Suprapubic skin (tissue), 4 donors: ENCODE data around the gene RANBP1. TPM values are rescaled to one million over a fixed set of nuclear protein-coding genes. Genes with fewer than 3 reads are reported as not detected.

Source experiments
- DNase-seq, 2 donors: peaks; one replicate each; pipeline ENCODE4 v3.0.0-alpha.2; 2019; ENCODE audit warnings: low spot score in 2 of 2
- H3K27ac ChIP-seq: fragments of 200-600 bp; sonication (generic); one replicate; pipeline ENCODE4 v1.5.1; 2019
- H3K27me3 ChIP-seq: fragments of 200-600 bp; sonication (generic); one replicate; pipeline ENCODE4 v1.5.1; 2019
- H3K36me3 ChIP-seq: fragments of 200-600 bp; sonication (generic); one replicate; pipeline ENCODE4 v1.5.1; 2019
- H3K4me1 ChIP-seq: fragments of 200-600 bp; sonication (generic); one replicate; pipeline ENCODE4 v1.5.1; 2019
- H3K4me3 ChIP-seq: fragments of 200-600 bp; sonication (generic); one replicate; pipeline ENCODE4 v1.5.1; 2019; ENCODE audit warnings: mild to moderate bottlenecking
- H3K9me3 ChIP-seq: fragments of 200-600 bp; sonication (generic); one replicate; pipeline ENCODE4 v1.5.1; 2019
- EP300 ChIP-seq: sonication (generic); formaldehyde crosslinking; IDR thresholded peaks from one replicate; pipeline ENCODE4 v1.6.1; 2017; ENCODE audit warnings: antibody characterized with exemption
- POLR2A ChIP-seq, 2 donors: fragments of 450-650 bp; IDR thresholded peaks; one replicate each; pipeline ENCODE4 v1.6.1; 2017; ENCODE audit warnings: antibody characterized with exemption in 2 of 2, mild to moderate bottlenecking in 2 of 2, moderate library complexity in 2 of 2
- POLR2AphosphoS5 ChIP-seq, 3 donors: sonication (generic); formaldehyde crosslinking; IDR thresholded peaks; one replicate each; pipeline ENCODE4 v1.6.1; 2017; ENCODE audit warnings: antibody characterized with exemption in 3 of 3
- WGBS: methylation state at CpG from one replicate; pipeline ENCODE4 v1.1.5; 2018; 5-methylcytosine and 5-hydroxymethylcytosine counted together
- total RNA-seq, 4 donors: library from RNA; depleted of rRNA; stranded (reverse); fragments of >200 nt; gene quantifications; one replicate each; pipeline ENCODE4 v1.1.0, GENCODE V29; 2016
- TF ChIP-seq, protein P1 (sequence below), 2 donors: fragments of 200-600 bp in 1 of 2; fragments of 450-650 bp in 1 of 2; sonication (generic) in 1 of 2; IDR thresholded peaks; one replicate each; pipeline ENCODE4 v1.5.1; 2016 to 2019; ENCODE audit warnings: antibody characterized with exemption in 2 of 2, mild to moderate bottlenecking in 1 of 2, moderate library complexity in 1 of 2

RANBP1 gene
- total RNA-seq, 4 donors from 2014 or later, result 107 to 150 (median 119) TPM

DNA sequence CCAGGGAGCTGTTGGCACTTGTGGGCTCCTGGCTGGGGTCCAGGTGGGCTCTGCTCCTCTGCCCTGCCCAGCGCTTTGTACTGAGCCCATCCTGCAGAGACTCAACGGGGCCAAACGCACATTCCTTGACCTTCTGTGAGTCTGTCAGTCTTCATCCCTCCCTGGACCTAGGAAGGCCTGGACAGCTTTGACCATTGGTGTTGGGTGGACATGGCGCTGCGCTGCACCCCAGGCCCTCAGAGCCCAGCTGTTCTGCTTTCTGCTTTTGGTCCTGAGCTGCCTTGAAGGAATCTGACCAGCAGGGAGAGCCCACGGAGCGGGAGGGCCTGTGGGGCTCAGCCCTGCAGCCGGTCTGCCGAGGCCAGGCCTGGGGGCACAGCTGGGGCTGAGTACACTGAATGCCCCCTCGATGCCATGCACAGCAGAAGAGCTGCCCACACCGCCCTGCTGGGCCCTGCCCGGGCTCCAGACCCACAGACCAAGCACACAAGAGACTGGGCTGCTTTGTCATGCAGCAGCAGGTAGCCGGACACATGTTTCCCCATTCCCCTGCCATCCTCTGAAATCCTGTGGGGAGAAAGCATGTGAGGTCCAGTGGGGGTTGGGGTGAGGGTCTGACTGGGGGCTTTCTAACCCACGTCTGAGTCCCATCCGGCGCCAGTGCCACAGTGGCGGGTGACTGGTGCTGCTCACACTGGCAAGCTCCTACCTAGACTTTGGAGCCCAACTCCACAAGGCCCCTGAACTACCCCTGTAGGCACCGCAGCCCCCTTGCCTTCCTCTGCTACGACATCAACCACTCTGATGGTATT lies 59.1 kb downstream of the RANBP1 start:
- Histone ChIP-seq H3K9me3 (no peaks in the 10 kb centered on the region), H3K27ac (no peak overlapping the region), H3K36me3 (no peaks in the 10 kb centered on the region), H3K27me3 (peaks cover 8% of the 10 kb centered on the region), H3K4me3 (no peak overlapping the region), H3K4me1 (no peaks in the 10 kb centered on the region)
- 74% methylated on average over 7 of the region's 19 CpGs for WGBS
- no peak for TF ChIP-seq EP300
- no peak for TF ChIP-seq POLR2A (IDR thresholded peaks at IDR 0.05)
- TF ChIP-seq POLR2AphosphoS5 (IDR thresholded peaks at IDR 0.05), result no peak
- TF ChIP-seq, protein P1, sequence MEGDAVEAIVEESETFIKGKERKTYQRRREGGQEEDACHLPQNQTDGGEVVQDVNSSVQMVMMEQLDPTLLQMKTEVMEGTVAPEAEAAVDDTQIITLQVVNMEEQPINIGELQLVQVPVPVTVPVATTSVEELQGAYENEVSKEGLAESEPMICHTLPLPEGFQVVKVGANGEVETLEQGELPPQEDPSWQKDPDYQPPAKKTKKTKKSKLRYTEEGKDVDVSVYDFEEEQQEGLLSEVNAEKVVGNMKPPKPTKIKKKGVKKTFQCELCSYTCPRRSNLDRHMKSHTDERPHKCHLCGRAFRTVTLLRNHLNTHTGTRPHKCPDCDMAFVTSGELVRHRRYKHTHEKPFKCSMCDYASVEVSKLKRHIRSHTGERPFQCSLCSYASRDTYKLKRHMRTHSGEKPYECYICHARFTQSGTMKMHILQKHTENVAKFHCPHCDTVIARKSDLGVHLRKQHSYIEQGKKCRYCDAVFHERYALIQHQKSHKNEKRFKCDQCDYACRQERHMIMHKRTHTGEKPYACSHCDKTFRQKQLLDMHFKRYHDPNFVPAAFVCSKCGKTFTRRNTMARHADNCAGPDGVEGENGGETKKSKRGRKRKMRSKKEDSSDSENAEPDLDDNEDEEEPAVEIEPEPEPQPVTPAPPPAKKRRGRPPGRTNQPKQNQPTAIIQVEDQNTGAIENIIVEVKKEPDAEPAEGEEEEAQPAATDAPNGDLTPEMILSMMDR (IDR thresholded peaks at IDR 0.05), result no peak
- no peak for DNase-seq

DNA sequence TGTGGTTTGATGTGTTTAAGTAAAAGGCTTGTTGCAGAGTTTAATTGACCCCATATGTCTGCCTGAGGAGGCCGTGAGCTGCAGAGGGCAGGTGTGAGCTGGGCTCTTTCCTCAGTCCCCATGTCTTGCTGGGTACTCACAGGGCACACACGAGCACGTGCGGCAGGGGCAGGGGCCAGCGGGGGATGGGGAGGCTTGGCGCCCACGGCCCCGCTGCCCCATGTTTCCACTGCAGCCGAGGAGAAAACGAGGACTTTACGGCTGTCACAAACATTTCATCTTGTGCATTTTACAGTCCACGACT lies 59.6 kb downstream of the RANBP1 start:
- Histone ChIP-seq H3K27ac (no peak overlapping the region), H3K4me3 (no peak overlapping the region), H3K9me3 (no peaks in the 10 kb centered on the region), H3K27me3 (peaks cover 8% of the 10 kb centered on the region), H3K36me3 (no peaks in the 10 kb centered on the region), H3K4me1 (no peaks in the 10 kb centered on the region)
- TF ChIP-seq POLR2AphosphoS5 (IDR thresholded peaks at IDR 0.05) (no peak), EP300 (no peak), POLR2A (IDR thresholded peaks at IDR 0.05) (no peak)
- TF ChIP-seq, protein P1 (IDR thresholded peaks at IDR 0.05), result no peak
- 64% methylated on average over 11 of the region's 12 CpGs for WGBS
- DNase-seq, result no peak

DNA sequence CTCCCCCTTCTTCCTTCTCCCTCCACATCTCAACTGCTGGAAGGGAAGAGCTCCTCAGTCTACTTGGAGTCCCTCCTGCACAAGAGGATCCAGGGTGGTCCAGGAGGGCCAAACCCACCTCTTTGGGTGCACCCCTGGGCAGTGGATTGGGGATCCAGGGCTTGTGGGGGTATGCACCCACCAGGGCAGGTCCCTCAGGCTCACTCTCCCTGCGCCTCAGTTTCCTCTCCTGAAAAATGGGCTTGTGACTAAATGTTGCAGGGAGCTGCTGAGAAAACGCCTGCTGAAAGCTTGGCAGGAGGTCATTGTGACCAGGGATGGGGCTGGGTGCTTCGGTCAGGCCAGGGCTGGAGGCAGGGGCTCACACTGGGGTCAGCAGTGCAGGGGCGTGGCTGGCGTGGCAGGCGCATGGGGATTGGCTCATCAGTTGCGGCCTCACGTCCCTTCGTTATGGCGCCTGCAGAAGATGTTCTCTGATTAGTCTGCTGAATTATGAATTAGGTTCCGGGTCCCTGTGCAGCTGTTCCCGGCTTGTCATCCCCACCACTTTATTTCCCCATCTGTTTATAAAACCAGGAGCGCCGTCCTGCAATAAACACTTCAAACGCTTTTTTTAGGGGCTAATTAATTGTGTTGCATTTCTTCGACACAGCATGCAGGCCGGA lies 60.6 kb downstream of the RANBP1 start:
- Histone ChIP-seq H3K27ac (no peak overlapping the region), H3K9me3 (no peaks in the 10 kb centered on the region), H3K4me1 (no peaks in the 10 kb centered on the region), H3K4me3 (no peak overlapping the region), H3K27me3 (peaks cover 8% of the 10 kb centered on the region), H3K36me3 (no peaks in the 10 kb centered on the region)
- no peak for DNase-seq
- TF ChIP-seq POLR2AphosphoS5 (IDR thresholded peaks at IDR 0.05) (no peak), EP300 (no peak), POLR2A (IDR thresholded peaks at IDR 0.05) (no peak)
- TF ChIP-seq, protein P1 (IDR thresholded peaks at IDR 0.05), result no peak
- WGBS, result 76% methylated on average over 17 of the region's 17 CpGs

Other genes starting within 250 kb of the RANBP1 start
- 100 to 1,000 TPM; 206 to 293 (median 246) TPM for gene COMT, start 174.3 kb upstream of the RANBP1 start, total RNA-seq
- gene TXNRD2, start 174.3 kb upstream of the RANBP1 start, total RNA-seq, result 10 to 100 TPM in 2 of 4 donors, 1 to 10 TPM in 2; 8.4 to 33.2 (median 15.7) TPM
- 10 to 100 TPM; 22.9 to 38.4 (median 26.0) TPM for gene ARVCF, start 99.3 kb upstream of the RANBP1 start, total RNA-seq
- 10 to 100 TPM; 23.1 to 31.9 (median 26.8) TPM for gene TANGO2, start 95.0 kb upstream of the RANBP1 start, total RNA-seq
- 10 to 100 TPM; 22.4 to 69.1 (median 38.0) TPM for gene DGCR8, start 35.9 kb upstream of the RANBP1 start, total RNA-seq
- gene TRMT2A, start 1.1 kb downstream of the RANBP1 start, total RNA-seq, result 10 to 100 TPM; 52.0 to 98.6 (median 55.7) TPM
- 10 to 100 TPM; 26.0 to 64.2 (median 34.9) TPM for gene ZDHHC8, start 15.7 kb downstream of the RANBP1 start, total RNA-seq
- under 1 TPM in 1 of 4 donors, not detected in 3; 0.34 TPM for gene CCDC188, start 35.0 kb downstream of the RANBP1 start, total RNA-seq
- 10 to 100 TPM in 1 of 4 donors, 1 to 10 TPM in 3; 5.0 to 12.2 (median 9.2) TPM for gene RTN4R, start 152.2 kb downstream of the RANBP1 start, total RNA-seq
- 10 to 100 TPM; 45.9 to 75.2 (median 63.0) TPM for gene DGCR6L, start 204.0 kb downstream of the RANBP1 start, total RNA-seq